ENCODE data around the gene UBE2K.
"Not testable (repeated sequence)": the region's sequence is repeated elsewhere in the genome, so short reads cannot be mapped to it uniquely, and the experiment has no call there.

UBE2K gene

GRCh38 chr4:39651586-39651985, 46.4 kb upstream of the UBE2K start:
- H3K23ac ChIP-seq (ENCODE audit: low read depth, low read length, poor library complexity); H3K36me3 ChIP-seq (replicated peaks in 1 of 2; ENCODE audit: control insufficient read depth in 2 of 2, insufficient read depth in 2 of 2, low read length in 2 of 2); H3K4me3 ChIP-seq (ENCODE audit: low read length in 2 of 2); H4K8ac ChIP-seq (ENCODE audit: low read depth, low read length); H3K18ac ChIP-seq (ENCODE audit: low read length); H3K4me2 ChIP-seq (ENCODE audit: insufficient read depth, low read length, poor library complexity, severe bottlenecking); H2AFZ ChIP-seq (ENCODE audit: low read length); H3K27ac ChIP-seq (replicated peaks; ENCODE audit: low read length); H4K91ac ChIP-seq (ENCODE audit: low read depth, low read length, poor library complexity); H3K27me3 ChIP-seq (ENCODE audit: control insufficient read depth in 3 of 3, insufficient read depth in 3 of 3, low read depth in 1 of 3, low read length in 3 of 3); H3K9me3 ChIP-seq (replicated peaks in 1 of 2; ENCODE audit: control insufficient read depth in 2 of 2, insufficient read depth in 1 of 2, low read depth in 1 of 2, low read length in 2 of 2); H2BK12ac ChIP-seq (ENCODE audit: low read length); H3K79me1 ChIP-seq (ENCODE audit: low read depth, low read length); H2BK15ac ChIP-seq (ENCODE audit: low read length); H3K4ac ChIP-seq (ENCODE audit: low read length); H2AK5ac ChIP-seq (ENCODE audit: low read depth, low read length); H3K9ac ChIP-seq (ENCODE audit: low read depth, low read length, poor library complexity); H2BK5ac ChIP-seq (ENCODE audit: low read length); H3K14ac ChIP-seq (ENCODE audit: low read length); H2BK120ac ChIP-seq (ENCODE audit: low read depth, low read length); H3K4me1 ChIP-seq (ENCODE audit: control insufficient read depth in 2 of 2, insufficient read depth in 1 of 2, low read depth in 1 of 2, low read length in 2 of 2); DNase-seq (ENCODE audit: low spot score): not testable (repeated sequence)
- WGBS, 2 donors (ENCODE audit: extremely low coverage in 2 of 2, insufficient read length in 2 of 2, insufficient replicate concordance in 1 of 2), result no CpG with 5 or more reads among the region's 4 CpGs

- no peak overlapping the region for H3K27ac ChIP-seq (replicated peaks; ENCODE audit: low read length)
- H3K27me3 ChIP-seq (ENCODE audit: control insufficient read depth in 3 of 3, insufficient read depth in 3 of 3, low read depth in 1 of 3, low read length in 3 of 3), result no peaks in the 10 kb centered on the region
- no peak overlapping the region for H3K23ac ChIP-seq (ENCODE audit: low read depth, low read length, poor library complexity)
- no peak overlapping the region for H3K4ac ChIP-seq (ENCODE audit: low read length)
- H2BK5ac ChIP-seq (ENCODE audit: low read length), result no peak overlapping the region
- H3K4me2 ChIP-seq (ENCODE audit: insufficient read depth, low read length, poor library complexity, severe bottlenecking), result no peak overlapping the region
- no peaks in the 10 kb centered on the region for H3K79me1 ChIP-seq (ENCODE audit: low read depth, low read length)
- H3K9ac ChIP-seq (ENCODE audit: low read depth, low read length, poor library complexity), result no peak overlapping the region
- DNase-seq (ENCODE audit: low spot score), result no peak
- no peak overlapping the region for H2BK12ac ChIP-seq (ENCODE audit: low read length)
- no peak overlapping the region for H2BK15ac ChIP-seq (ENCODE audit: low read length)
- no peak overlapping the region for H2AK5ac ChIP-seq (ENCODE audit: low read depth, low read length)
- H3K14ac ChIP-seq (ENCODE audit: low read length), result no peak overlapping the region
- no peak overlapping the region for H4K8ac ChIP-seq (ENCODE audit: low read depth, low read length)
- H3K4me1 ChIP-seq (ENCODE audit: control insufficient read depth in 2 of 2, insufficient read depth in 1 of 2, low read depth in 1 of 2, low read length in 2 of 2), result no peaks in the 10 kb centered on the region
- H3K18ac ChIP-seq (ENCODE audit: low read length), result no peak overlapping the region
- no peak overlapping the region for H3K4me3 ChIP-seq (ENCODE audit: low read length in 2 of 2)
- H2AFZ ChIP-seq (ENCODE audit: low read length), result no peak overlapping the region
- no peaks in the 10 kb centered on the region for H3K36me3 ChIP-seq (replicated peaks in 1 of 2; ENCODE audit: control insufficient read depth in 2 of 2, insufficient read depth in 2 of 2, low read length in 2 of 2)
- H4K91ac ChIP-seq (ENCODE audit: low read depth, low read length, poor library complexity), result no peak overlapping the region
- H3K9me3 ChIP-seq (replicated peaks in 1 of 2; ENCODE audit: control insufficient read depth in 2 of 2, insufficient read depth in 1 of 2, low read depth in 1 of 2, low read length in 2 of 2), result no peaks in the 10 kb centered on the region
- no peak overlapping the region for H2BK120ac ChIP-seq (ENCODE audit: low read depth, low read length)
These were observed 42.7 kb upstream of the UBE2K start for GRCh38 chr4:39655211-39655610.

GRCh38 chr4:39655876-39656275, 42.1 kb upstream of the UBE2K start:
- Histone ChIP-seq H2BK120ac (ENCODE audit: low read depth, low read length) (no peak overlapping the region), H4K8ac (ENCODE audit: low read depth, low read length) (no peak overlapping the region)

GRCh38 chr4:39656638-39657037, 41.3 kb upstream of the UBE2K start:
- H3K4me3 ChIP-seq (ENCODE audit: low read length in 2 of 2); H3K4me1 ChIP-seq (ENCODE audit: control insufficient read depth in 2 of 2, insufficient read depth in 1 of 2, low read depth in 1 of 2, low read length in 2 of 2); H3K79me1 ChIP-seq (ENCODE audit: low read depth, low read length); H3K27me3 ChIP-seq (ENCODE audit: control insufficient read depth in 3 of 3, insufficient read depth in 3 of 3, low read depth in 1 of 3, low read length in 3 of 3); H3K4me2 ChIP-seq (ENCODE audit: insufficient read depth, low read length, poor library complexity, severe bottlenecking); DNase-seq (ENCODE audit: low spot score); H2BK15ac ChIP-seq (ENCODE audit: low read length); H3K4ac ChIP-seq (ENCODE audit: low read length); H3K14ac ChIP-seq (ENCODE audit: low read length); H2BK12ac ChIP-seq (ENCODE audit: low read length); H3K18ac ChIP-seq (ENCODE audit: low read length); H3K27ac ChIP-seq (replicated peaks; ENCODE audit: low read length); H4K91ac ChIP-seq (ENCODE audit: low read depth, low read length, poor library complexity); H4K8ac ChIP-seq (ENCODE audit: low read depth, low read length); H3K36me3 ChIP-seq (replicated peaks in 1 of 2; ENCODE audit: control insufficient read depth in 2 of 2, insufficient read depth in 2 of 2, low read length in 2 of 2); H3K9me3 ChIP-seq (replicated peaks in 1 of 2; ENCODE audit: control insufficient read depth in 2 of 2, insufficient read depth in 1 of 2, low read depth in 1 of 2, low read length in 2 of 2); H2BK120ac ChIP-seq (ENCODE audit: low read depth, low read length); H3K9ac ChIP-seq (ENCODE audit: low read depth, low read length, poor library complexity); H2AK5ac ChIP-seq (ENCODE audit: low read depth, low read length); H3K23ac ChIP-seq (ENCODE audit: low read depth, low read length, poor library complexity); H2AFZ ChIP-seq (ENCODE audit: low read length); H2BK5ac ChIP-seq (ENCODE audit: low read length): not testable (repeated sequence)
- WGBS, 2 donors (ENCODE audit: extremely low coverage in 2 of 2, insufficient read length in 2 of 2, insufficient replicate concordance in 1 of 2), result no CpG with 5 or more reads among the region's 5 CpGs

More at GRCh38 chr4:39655876-39656275, 42.1 kb upstream of the UBE2K start:
- Histone ChIP-seq H2BK12ac (ENCODE audit: low read length) (no peak overlapping the region), H3K79me1 (ENCODE audit: low read depth, low read length) (no peaks in the 10 kb centered on the region), H3K14ac (ENCODE audit: low read length) (no peak overlapping the region), H3K27ac (replicated peaks; ENCODE audit: low read length) (no peak overlapping the region), H3K27me3 (ENCODE audit: control insufficient read depth in 3 of 3, insufficient read depth in 3 of 3, low read depth in 1 of 3, low read length in 3 of 3) (no peaks in the 10 kb centered on the region), H4K91ac (ENCODE audit: low read depth, low read length, poor library complexity) (no peak overlapping the region), H2AK5ac (ENCODE audit: low read depth, low read length) (no peak overlapping the region), H3K18ac (ENCODE audit: low read length) (no peak overlapping the region), H3K4ac (ENCODE audit: low read length) (no peak overlapping the region), H3K4me1 (ENCODE audit: control insufficient read depth in 2 of 2, insufficient read depth in 1 of 2, low read depth in 1 of 2, low read length in 2 of 2) (no peaks in the 10 kb centered on the region), H2AFZ (ENCODE audit: low read length) (no peak overlapping the region), H3K23ac (ENCODE audit: low read depth, low read length, poor library complexity) (no peak overlapping the region), H2BK15ac (ENCODE audit: low read length) (no peak overlapping the region), H3K36me3 (replicated peaks in 1 of 2; ENCODE audit: control insufficient read depth in 2 of 2, insufficient read depth in 2 of 2, low read length in 2 of 2) (no peaks in the 10 kb centered on the region), H3K9ac (ENCODE audit: low read depth, low read length, poor library complexity) (no peak overlapping the region), H3K9me3 (replicated peaks in 1 of 2; ENCODE audit: control insufficient read depth in 2 of 2, insufficient read depth in 1 of 2, low read depth in 1 of 2, low read length in 2 of 2) (no peaks in the 10 kb centered on the region), H2BK5ac (ENCODE audit: low read length) (no peak overlapping the region), H3K4me2 (ENCODE audit: insufficient read depth, low read length, poor library complexity, severe bottlenecking) (no peak overlapping the region), H3K4me3 (ENCODE audit: low read length in 2 of 2) (no peak overlapping the region)
- no peak for DNase-seq (ENCODE audit: low spot score)
- WGBS, 2 donors (ENCODE audit: extremely low coverage in 2 of 2, insufficient read length in 2 of 2, insufficient replicate concordance in 1 of 2), result no CpG with 5 or more reads among the region's 3 CpGs

Data from neuronal stem cell (in vitro differentiated cells).